Urinary bladder (tissue), 4 donors: Measurements from ENCODE around the gene HAVCR2. TPM values are rescaled to one million over a fixed set of nuclear protein-coding genes. Genes with fewer than 3 reads are reported as not detected.
"Not testable (repeated sequence)": the region's sequence is repeated elsewhere in the genome, so short reads cannot be mapped to it uniquely, and the experiment has no call there.

Experiments
- DNase-seq: peaks from one replicate; pipeline ENCODE4 v3.0.0-alpha.2; 2015; ENCODE audit errors: extremely low spot score
- H3K27ac ChIP-seq: one replicate; pipeline ENCODE4 v1.5.1; 2013; ENCODE audit warnings: low read depth, mild to moderate bottlenecking, moderate library complexity
- H3K36me3 ChIP-seq: one replicate; pipeline ENCODE4 v1.6.1; 2013; ENCODE audit warnings: mild to moderate bottlenecking, moderate library complexity; ENCODE audit not compliant: insufficient read depth
- H3K4me1 ChIP-seq: one replicate; pipeline ENCODE4 v1.6.1; 2013; ENCODE audit warnings: mild to moderate bottlenecking, moderate library complexity; ENCODE audit not compliant: insufficient read depth
- H3K4me3 ChIP-seq: one replicate; pipeline ENCODE4 v1.5.1; 2013; ENCODE audit warnings: low read depth, low read length
- WGBS: extraction: QIAGEN DNeasy Blood & Tissue Kit; methylation state at CpG from one replicate; pipeline ENCODE4 v1.1.7; 2013; 5-methylcytosine and 5-hydroxymethylcytosine counted together
- polyA plus RNA-seq: library from polyadenylated mRNA; stranded (reverse); fragments of 200-250 nt; gene quantifications from one replicate; pipeline ENCODE4 v1.2.3, GENCODE V29; 2013
- total RNA-seq: library from RNA; depleted of rRNA; stranded (reverse); fragments of >200 nt; gene quantifications from one replicate; pipeline ENCODE4 v1.2.3, GENCODE V29; 2014
- donor health status: healthy with polysubstance abuse.
- donor health status: healthy.

The HAVCR2 gene
- total and polyA plus RNA-seq, 2 donors: 3.8 to 8.7 TPM

DNA sequence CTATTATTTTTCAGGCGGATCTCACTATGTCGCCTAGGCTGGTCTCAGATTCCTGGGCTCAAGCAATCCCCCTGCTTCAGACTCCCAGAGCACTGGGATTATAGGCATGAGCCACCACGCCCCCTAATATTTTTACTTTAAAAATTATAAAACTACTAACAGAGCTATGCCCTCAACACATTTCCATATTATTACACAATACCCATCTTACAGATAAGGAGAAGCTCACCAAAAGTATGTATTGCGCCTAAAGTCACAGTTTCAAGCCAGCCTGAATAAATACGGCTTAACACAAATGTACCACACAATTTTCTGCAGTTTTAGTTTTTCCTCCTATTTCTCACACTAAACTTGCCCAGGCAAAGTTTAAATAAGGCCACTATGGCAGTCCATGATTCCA, 40.1 kb downstream of the HAVCR2 start:
- no peak overlapping the region for H3K27ac ChIP-seq
- H3K36me3 ChIP-seq: no peaks in the 10 kb centered on the region
- no peak for DNase-seq
- H3K4me1 ChIP-seq: no peaks in the 10 kb centered on the region
- no peak overlapping the region for H3K4me3 ChIP-seq
- WGBS: 93% methylated on average over 5 of the region's 5 CpGs

DNA sequence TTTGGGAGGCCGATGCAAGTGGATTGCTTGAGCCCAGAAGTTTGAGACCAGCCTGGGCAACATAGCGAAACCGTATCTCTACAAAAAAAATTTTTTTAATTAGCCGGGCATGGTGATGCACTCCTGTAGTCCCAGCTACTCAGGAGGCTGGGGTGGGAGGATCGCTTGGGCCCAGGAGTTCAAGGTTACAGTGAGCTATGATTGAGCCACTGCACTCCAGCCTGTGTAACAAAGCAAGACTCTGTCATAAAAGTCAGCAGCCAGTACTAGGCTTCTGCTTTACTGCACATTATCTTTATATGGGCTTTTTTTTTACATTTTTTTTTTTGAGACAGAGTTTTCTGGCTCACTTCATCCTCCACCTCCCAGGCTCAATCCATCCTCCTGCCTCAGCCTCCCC, 40.5 kb downstream of the HAVCR2 start:
- no peak for DNase-seq
- H3K27ac ChIP-seq: no peak overlapping the region
- no peak overlapping the region for H3K4me3 ChIP-seq
- H3K36me3 ChIP-seq: no peaks in the 10 kb centered on the region
- no peaks in the 10 kb centered on the region for H3K4me1 ChIP-seq
- WGBS: 94% methylated on average over 5 of the region's 5 CpGs

DNA sequence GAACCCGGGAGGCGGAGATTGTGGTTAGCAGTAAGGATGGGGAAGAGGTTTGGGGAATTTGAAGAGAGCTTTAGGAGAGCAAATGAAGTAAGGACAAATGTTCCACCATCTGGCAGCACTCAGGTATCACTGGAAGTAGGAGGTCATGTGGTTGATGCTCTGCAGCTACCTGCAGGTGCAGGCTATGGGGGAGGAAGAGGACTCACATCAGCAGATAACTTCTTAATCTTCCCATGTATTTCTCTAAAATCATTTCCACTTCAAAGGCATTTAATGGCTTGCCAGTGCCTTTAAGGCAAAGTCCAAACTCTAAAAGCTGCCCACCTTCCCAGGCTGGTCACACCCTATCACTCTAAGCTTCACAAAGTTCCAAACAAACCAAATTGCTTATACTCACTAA, 41.8 kb downstream of the HAVCR2 start:
- whole genome bisulfite sequencing: 75% methylated on average over 2 of the region's 2 CpGs
- DNase-seq: no peak
- no peak overlapping the region for H3K27ac ChIP-seq
- H3K4me3 ChIP-seq: no peak overlapping the region
- no peaks in the 10 kb centered on the region for H3K4me1 ChIP-seq
- no peaks in the 10 kb centered on the region for H3K36me3 ChIP-seq

DNA sequence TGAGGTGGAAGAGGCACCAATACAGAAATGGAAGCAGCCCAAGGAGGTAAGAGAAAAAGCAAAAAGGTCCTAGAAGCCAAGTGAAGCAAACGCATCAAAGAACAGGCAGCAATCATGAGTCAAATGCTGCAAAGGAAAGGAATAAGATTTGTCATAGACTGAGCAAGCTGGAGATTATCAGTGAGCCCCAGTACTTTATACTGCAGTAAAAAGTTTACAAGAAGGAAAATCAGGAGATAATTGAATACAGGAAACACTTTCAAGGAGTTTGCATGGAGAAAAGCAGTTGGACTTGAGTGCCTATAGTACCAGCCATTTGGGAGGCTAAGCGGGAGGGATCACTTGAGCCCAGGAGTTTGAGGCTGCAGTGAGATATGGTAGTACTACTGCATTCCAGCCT, 42.8 kb downstream of the HAVCR2 start:
- Histone ChIP-seq H3K27ac (no peak overlapping the region), H3K36me3 (no peaks in the 10 kb centered on the region), H3K4me1 (no peaks in the 10 kb centered on the region), H3K4me3 (no peak overlapping the region)
- 26% methylated on average over 2 of the region's 2 CpGs for WGBS
- DNase-seq: no peak

DNA sequence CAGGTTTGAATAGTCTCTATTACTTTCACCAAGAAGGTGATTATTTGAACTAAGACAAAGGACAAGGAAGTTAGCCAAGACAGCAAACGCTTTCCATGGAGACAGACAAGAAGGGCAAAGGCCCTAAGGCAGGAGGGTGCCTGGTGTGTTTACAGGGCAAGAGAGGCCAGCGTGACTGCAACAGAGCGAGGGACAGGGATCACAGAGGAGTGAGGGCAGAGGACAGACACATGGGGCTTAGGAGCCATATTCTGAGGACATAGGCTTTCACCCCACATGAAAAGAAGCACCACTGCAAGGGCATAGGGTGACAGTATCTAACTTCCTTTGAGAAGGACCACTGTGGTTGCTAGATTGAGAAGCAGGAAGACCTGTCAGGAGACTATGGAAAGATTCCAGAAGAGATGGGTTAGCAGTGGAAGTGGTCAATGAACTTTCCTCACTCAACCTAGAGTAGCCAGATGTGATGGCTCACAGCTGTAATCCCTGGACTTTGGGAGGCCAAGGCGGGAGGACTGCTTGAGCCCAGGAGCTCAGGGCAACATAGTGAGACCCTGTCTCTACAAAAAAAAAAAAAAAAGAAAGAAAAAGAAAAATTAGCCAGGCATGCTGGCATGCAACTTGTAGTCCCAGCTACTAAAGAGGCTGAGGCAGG, 44.9 kb downstream of the HAVCR2 start:
- DNase-seq: no peak

DNA sequence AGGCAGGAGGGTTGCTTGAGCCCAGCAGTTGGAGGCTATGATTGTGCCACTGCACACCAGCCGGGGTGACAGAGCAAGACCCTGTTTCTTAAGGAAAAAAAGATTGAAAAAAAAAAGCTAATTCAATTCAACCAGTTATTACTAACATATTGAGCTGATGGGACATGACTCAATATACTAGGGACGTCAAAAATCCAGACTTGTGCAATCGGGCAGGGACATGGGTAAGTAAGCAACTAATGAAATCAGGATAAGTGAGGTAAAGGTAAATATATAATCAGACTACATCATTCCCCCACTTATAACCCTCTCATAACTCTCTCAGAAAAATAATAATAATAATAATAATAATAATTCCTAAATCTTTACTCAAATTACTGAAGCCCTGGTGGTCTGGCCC, 49.0 kb downstream of the HAVCR2 start:
- DNase-seq: no peak
- no peaks in the 10 kb centered on the region for H3K36me3 ChIP-seq
- WGBS: 84% methylated on average over 3 of the region's 3 CpGs
- H3K4me3 ChIP-seq: no peak overlapping the region
- no peak overlapping the region for H3K27ac ChIP-seq
- no peaks in the 10 kb centered on the region for H3K4me1 ChIP-seq

More for the DNA sequence above, 44.9 kb downstream of the HAVCR2 start:
- 86% methylated on average over 4 of the region's 4 CpGs for WGBS
- Histone ChIP-seq H3K4me3 (no peak overlapping the region), H3K36me3 (no peaks in the 10 kb centered on the region), H3K4me1 (no peaks in the 10 kb centered on the region), H3K27ac (no peak overlapping the region)

DNA sequence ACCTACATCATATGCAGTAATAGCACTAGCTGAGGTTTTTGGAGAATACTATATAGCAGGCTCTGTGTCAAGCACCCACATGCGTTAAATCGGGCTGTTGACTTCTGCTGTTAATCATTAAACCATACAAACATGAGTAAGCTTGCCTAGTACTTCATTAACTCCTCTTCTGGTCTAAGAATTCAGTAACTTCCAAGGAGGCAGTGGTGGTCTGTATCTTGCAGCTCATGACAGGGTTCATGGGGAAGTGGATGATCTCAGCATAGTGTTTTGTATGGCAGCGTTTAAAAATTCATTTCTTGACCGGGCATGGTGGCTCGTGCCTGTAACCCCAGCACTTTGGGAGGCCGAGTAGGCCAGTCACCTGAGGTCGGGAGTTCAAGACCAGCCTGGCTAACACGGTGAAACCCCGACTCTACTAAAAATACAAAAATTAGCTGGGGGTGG, 49.7 kb downstream of the HAVCR2 start, which contains the start of gene HAVCR1:
Gene HAVCR1 (minus strand): TSS at position 24 of the 447 bp plus-strand sequence. CDS start 1,173 bp downstream, outside the sequence.
- H3K27ac ChIP-seq: no peak within 1 kb of the TSS
- DNase-seq: no peak
- H3K4me1 ChIP-seq: no peaks in the 10 kb centered on the region
- H3K4me3 ChIP-seq: no peak within 1 kb of the TSS
- WGBS: 84% methylated on average over 9 of the region's 9 CpGs
- no peaks in the 10 kb centered on the region for H3K36me3 ChIP-seq

DNA sequence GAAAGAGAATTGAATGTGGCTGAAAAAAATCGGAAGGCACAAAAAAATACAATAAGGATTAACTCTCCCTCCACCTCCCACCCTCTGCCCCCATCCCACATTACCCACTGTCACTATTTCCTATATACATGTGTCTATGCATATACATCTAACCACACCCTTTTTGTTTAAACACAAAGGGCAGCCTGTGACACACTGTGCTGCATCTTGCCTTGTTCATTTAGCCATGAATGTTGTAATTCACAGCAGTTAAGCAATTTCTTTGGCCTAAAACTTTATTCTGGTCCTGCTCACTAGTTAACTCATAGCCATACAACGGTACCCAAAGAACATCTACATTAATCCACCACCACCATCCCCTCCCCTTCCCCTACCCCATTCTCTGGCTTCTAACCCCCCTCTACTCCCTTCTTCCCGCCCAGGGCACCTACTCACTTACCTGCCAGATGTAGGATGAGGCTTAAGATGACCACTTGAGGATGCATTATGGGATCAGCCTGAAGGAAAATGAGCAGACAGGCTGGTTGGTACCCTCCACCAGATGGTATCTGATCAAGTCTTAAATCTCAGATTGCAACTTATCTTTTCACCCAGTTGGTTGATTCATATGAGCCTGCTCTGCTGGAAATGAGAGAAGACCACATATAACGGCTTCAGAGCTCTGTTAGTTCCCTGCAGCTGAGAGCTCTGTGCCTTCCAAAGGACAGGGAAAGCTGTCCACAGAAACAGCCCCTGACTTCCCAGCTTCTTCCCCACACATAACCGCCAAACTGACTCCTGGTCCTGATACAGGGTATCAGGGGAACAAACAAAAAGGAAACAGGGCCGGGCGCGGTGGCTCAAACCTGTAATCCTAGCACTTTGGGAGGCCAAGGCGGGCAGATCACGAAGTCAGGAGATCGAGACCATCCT, 51.1 kb downstream of the HAVCR2 start:
- H3K36me3 ChIP-seq: no peaks in the 10 kb centered on the region
- no peak overlapping the region for H3K4me3 ChIP-seq
- H3K4me1 ChIP-seq: no peaks in the 10 kb centered on the region
- no peak overlapping the region for H3K27ac ChIP-seq
- 85% methylated on average over 11 of the region's 11 CpGs for WGBS
- DNase-seq: no peak

DNA sequence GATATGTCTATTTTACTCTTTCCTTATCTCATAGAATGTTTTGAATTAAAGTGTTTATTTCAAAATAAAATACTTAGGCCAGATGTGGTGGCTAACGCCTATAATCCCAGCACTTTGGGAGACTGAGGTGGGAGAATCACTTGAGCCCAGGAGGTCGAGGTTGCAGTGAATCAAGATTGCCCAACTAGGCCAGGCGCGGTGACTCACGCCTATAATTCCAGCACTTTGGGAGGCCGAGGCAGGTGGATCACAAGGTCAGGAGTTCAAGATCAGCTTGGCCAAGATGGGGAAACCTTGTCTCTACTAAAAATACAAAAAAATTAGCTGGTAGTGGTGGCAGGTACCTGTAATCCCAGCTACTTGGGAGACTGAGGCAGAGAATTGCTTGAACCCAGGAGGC, 52.0 kb downstream of the HAVCR2 start:
- not testable (repeated sequence) for H3K4me1 ChIP-seq, DNase-seq, H3K4me3 ChIP-seq, H3K36me3 ChIP-seq, H3K27ac ChIP-seq
- WGBS: 90% methylated on average over 6 of the region's 6 CpGs

DNA sequence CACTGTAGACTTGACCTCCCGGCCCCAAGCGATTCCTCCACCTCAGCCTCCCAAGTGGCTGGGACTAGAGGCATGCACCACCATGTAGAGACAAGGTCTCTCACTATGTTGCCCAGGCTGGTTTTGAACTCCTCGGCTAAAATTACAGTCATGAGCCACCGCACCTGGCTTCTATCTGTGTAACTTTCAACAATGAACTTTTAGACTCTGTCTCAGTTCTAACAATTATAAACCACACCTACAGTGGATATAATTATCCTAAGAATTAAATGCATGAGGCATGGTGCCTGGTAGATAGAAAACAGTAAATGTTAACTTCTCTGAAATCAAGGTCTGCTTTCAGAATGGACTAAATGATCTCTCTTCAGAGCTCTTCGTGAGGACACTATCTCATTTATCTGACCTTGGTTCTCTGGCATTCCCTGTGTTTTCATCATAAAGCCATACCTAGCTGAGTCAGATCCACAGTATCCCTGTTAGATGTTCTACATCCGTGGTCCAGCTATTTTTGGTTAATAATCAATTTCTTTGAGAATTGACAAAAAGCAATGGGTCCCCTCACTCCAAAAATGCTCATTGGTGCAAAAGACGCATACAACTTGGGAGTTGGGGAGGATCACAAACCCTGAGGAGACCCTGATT, 57.1 kb downstream of the HAVCR2 start:
- DNase-seq: no peak
- no peak overlapping the region for H3K4me3 ChIP-seq
- H3K4me1 ChIP-seq: no peaks in the 10 kb centered on the region
- H3K27ac ChIP-seq: no peak overlapping the region
- H3K36me3 ChIP-seq: no peaks in the 10 kb centered on the region
- 77% methylated on average over 7 of the region's 7 CpGs for WGBS

DNA sequence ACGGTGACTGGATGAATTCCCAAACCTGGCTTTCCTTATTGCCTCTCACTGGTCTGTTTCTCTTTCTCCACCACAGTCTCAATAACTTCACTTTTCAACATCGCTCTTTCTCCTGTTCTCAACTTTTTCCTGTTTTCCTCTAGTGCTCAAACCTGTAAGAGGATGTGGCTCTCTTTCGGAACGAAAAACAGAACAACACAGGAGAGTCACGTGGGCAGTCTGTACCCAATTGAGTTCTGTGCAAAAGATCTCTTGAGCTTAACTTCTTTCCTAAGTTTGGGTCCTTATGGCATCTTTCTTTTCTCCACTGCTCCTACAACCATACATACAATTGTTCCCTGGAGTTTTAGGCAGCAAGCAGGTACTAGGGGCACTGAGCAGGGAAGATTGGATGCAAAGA, 58.8 kb downstream of the HAVCR2 start:
- no peak overlapping the region for H3K27ac ChIP-seq
- DNase-seq: no peak
- H3K36me3 ChIP-seq: no peaks in the 10 kb centered on the region
- WGBS: 79% methylated on average over 5 of the region's 5 CpGs
- H3K4me3 ChIP-seq: no peak overlapping the region
- H3K4me1 ChIP-seq: no peaks in the 10 kb centered on the region

DNA sequence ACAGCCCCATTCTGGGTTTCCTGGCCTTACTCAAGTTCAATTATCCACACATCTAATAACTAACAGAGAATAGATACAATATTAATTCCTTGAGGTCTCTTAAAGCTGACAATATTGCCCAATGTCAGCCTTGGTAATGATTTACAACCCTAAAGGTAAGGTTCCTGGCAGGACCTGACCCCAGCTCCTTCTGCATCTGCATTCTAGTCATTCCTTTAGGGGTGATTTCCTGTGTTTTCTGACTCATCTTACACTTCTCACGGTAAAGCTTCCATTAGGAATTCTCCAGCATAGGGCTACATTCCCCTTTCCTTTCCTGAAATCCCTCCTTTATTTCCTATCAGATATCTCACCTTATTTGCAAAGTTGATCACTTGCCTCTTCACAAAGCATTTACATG, 59.2 kb downstream of the HAVCR2 start:
- H3K27ac ChIP-seq: no peak overlapping the region
- H3K4me1 ChIP-seq: no peaks in the 10 kb centered on the region
- WGBS: 27% methylated on average over 1 of the region's 1 CpG
- DNase-seq: no peak
- H3K4me3 ChIP-seq: no peak overlapping the region
- H3K36me3 ChIP-seq: no peaks in the 10 kb centered on the region

DNA sequence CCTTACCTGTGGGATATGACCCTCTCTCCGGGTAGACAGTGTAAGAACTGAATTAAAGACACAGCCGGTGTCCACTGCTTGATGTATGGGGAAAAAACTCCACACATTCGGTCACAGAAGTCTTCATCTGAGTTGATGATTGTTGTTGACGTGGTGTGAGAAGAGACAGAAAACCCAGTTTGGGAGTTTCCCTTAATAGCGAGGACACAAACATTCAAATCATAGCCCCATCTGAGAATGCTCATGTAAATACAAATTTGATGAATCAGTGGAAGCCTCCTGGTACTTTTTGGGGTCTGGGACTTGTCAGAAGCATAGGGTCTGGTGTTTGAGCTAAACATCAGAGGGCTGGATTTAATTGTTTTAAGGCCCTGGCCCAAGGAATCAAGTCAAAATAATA, 60.9 kb downstream of the HAVCR2 start:
- Histone ChIP-seq H3K36me3 (no peaks in the 10 kb centered on the region), H3K4me1 (no peaks in the 10 kb centered on the region), H3K27ac (no peak overlapping the region), H3K4me3 (no peak overlapping the region)
- DNase-seq: no peak
- WGBS: 93% methylated on average over 5 of the region's 5 CpGs

DNA sequence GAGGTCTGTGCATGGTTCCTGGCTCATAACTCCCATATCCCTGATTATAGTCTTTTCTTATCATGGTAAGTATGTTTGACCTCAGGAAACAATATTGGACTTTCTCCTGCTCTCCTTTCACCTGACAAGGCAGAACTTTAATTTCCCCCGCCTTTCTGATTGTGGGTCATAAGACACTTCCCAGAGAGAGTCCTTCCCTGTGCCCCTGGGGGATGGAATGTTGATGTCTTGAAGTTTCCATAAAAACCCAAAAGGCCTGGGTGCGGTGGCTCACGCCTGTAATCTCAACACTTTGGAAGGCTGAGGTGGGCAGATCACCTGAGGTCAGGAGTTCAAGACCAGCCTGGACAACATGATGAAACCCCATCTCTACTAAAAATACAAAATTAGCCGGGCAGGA, 61.8 kb downstream of the HAVCR2 start:
- not testable (repeated sequence) for H3K4me3 ChIP-seq

More for the DNA sequence above, 61.8 kb downstream of the HAVCR2 start:
- DNase-seq, H3K27ac ChIP-seq, H3K4me1 ChIP-seq, H3K36me3 ChIP-seq: not testable (repeated sequence)
- 94% methylated on average over 4 of the region's 4 CpGs for WGBS
